Erythroblast (primary cell): ENCODE data around the gene ACTN4.

Experiments used
- GATA1 ChIP-seq: IDR thresholded peaks from 2 replicates; pipeline ENCODE4 v1.6.1; 2011; ENCODE audit warnings: low read depth, mild to moderate bottlenecking, control low read depth, low read length, moderate library complexity
- POLR2A ChIP-seq: IDR thresholded peaks from 2 replicates; pipeline ENCODE4 v1.6.1; 2011; ENCODE audit warnings: mild to moderate bottlenecking, low read length

DNA sequence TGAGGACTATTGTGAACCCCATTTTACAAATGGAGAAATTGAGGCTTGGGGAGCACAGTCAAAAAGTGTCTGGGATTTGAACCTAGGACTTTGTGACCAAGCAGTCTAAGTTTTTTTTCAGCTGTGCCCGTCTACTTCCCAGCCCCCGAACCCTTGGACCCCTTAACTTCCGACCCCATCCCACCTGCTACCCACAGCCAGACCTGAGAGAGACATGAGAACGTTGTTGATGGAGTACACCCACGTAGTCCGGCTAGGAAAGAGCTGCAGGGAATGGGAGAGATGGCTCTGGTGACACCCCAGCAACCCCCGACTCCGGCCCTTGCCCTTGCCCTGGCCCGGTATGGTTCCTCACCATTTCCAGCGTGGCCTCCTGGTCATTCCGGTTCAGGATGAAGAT lies 47.7 kb upstream of the ACTN4 start:
- TF ChIP-seq POLR2A, result no peak
- no peak for TF ChIP-seq GATA1
